Measurements from ENCODE around the gene AMOTL1. TPM values are rescaled to one million over a fixed set of nuclear protein-coding genes. Genes with fewer than 3 reads are reported as not detected.

The AMOTL1 gene
- total and polyA plus RNA-seq, 11 donors: 6.2 to 76.0 (median 50.9) TPM

DNA sequence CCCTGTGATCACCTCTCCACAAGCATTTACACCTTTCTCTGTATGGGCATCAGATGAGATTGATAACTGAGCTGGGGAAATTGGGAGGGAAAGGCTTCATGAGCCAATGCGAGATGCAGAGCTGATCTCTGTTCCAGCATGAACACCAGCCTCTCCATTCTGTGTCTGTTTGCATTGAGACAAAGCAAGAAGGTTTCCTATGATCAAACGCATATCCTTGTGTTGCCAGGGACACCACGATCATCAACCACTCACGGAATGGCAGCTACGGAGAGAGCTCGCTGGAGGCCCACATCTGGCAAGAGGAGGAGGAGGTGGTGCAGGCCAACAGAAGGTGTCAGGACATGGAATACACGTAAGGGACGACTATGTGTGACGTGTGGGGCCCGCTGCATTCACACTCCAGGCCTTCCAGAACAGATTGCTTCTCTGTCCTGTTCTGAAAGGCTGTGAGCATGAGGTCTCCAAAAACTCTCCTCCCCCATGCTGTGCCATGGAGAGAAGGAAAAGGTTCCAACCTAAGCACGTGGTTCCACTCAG, 96.4 kb downstream of the AMOTL1 start:
- H3K27ac ChIP-seq: no peak overlapping the region
- TF ChIP-seq POLR2A (IDR thresholded peaks at IDR 0.05): no peak
- TF ChIP-seq, protein P1, sequence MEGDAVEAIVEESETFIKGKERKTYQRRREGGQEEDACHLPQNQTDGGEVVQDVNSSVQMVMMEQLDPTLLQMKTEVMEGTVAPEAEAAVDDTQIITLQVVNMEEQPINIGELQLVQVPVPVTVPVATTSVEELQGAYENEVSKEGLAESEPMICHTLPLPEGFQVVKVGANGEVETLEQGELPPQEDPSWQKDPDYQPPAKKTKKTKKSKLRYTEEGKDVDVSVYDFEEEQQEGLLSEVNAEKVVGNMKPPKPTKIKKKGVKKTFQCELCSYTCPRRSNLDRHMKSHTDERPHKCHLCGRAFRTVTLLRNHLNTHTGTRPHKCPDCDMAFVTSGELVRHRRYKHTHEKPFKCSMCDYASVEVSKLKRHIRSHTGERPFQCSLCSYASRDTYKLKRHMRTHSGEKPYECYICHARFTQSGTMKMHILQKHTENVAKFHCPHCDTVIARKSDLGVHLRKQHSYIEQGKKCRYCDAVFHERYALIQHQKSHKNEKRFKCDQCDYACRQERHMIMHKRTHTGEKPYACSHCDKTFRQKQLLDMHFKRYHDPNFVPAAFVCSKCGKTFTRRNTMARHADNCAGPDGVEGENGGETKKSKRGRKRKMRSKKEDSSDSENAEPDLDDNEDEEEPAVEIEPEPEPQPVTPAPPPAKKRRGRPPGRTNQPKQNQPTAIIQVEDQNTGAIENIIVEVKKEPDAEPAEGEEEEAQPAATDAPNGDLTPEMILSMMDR (IDR thresholded peaks at IDR 0.05): no peak
- ATAC-seq: no peak
- no peaks in the 10 kb centered on the region for H3K9me3 ChIP-seq
- no peaks in the 10 kb centered on the region for H3K4me1 ChIP-seq
- no peak overlapping the region for H3K4me3 ChIP-seq
- intact Hi-C loops (cut with DNase I): no loop called here
- H3K27me3 ChIP-seq: no peaks in the 10 kb centered on the region
- DNase-seq: no peak
- H3K36me3 ChIP-seq: peaks cover 4 to 98% (median 76%) of the 10 kb centered on the region in 9 donors
- WGBS, 4 donors: 89 to 95% (median 92%) methylated on average over 11 of the region's 11 CpGs

DNA sequence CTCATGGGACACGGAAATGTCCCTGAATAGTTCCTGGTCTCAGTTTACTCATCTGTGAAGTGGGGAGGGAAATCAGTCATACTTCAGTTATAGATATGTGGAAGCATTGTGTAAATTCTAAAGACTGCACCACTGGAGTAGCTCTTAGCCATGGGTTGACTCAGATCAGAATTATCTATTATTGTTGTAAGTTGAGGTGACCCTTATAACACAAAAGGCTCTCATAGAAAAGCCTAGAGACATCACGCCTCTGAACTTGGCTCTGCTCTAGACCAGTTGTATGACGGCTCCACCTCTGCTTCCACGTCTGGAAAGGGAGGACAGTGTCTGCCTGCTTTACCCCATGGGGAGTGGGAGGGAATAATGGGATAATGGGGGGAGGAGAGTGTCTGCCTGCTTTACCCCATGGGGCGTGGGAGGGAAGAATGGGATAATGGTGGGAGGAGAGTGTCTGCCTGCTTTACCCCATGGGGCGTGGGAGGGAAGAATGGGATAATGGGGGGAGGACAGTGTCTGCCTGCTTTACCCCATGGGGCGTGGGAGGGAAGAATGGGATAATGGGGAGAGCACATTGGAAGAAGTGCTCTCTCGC, 98.2 kb downstream of the AMOTL1 start:
- no peaks in the 10 kb centered on the region for H3K27me3 ChIP-seq
- no peak for ATAC-seq
- no peaks in the 10 kb centered on the region for H3K9me3 ChIP-seq
- no peak for DNase-seq
- intact Hi-C loops (cut with DNase I): no loop called here
- TF ChIP-seq, protein P1 (IDR thresholded peaks at IDR 0.05): no peak
- no peak for TF ChIP-seq POLR2A (IDR thresholded peaks at IDR 0.05)
- H3K27ac ChIP-seq: no peak overlapping the region
- no peak overlapping the region for H3K4me3 ChIP-seq
- peaks cover 8 to 98% (median 78%) of the 10 kb centered on the region in 9 donors for H3K36me3 ChIP-seq
- 86 to 95% (median 92%) methylated on average over 8 of the region's 8 CpGs for WGBS, 4 donors
- no peaks in the 10 kb centered on the region for H3K4me1 ChIP-seq

DNA sequence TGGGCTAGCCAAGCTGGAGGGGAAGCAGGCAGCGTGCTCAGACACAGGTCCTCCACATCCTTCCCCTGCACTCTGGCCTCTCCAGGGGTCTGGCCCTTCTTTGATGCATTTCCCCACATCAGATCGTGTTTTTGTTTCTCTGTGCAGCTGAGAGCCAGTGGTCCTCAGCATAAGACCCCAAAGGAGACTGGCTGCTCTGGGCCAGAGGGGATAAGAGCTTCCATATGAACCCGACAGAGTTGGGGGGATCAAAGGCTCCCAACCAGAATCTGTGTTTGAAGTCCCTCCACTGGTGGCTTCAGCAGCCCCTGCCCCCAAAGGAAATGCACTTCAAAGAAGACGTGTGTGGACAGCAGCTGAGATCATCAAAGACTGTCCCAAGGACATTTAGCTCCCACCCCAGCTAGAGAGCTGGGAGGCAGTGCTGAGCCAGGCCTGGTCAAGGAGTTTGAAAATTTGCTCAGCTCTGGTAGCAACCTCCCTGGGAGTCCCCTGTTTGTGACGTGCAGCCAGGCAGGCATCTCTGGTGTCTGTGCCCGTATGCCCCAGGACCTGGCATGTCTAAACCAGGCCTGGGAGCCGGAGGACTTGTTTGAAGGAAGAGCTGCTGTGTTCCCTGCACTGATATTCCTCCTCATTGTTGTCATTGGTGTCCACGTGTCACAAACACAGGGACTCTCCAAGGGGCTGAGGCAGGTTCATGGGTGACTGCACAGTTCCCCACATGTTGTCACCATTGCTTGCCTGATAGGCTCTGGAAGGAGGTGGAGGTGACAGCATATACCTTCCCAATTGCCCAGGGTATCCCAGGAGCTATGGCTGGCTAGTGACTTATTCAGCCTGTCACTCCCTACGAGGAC, 99.0 kb downstream of the AMOTL1 start:
- 78 to 89% (median 87%) methylated on average over 9 of the region's 9 CpGs for WGBS, 4 donors
- TF ChIP-seq, protein P1 (IDR thresholded peaks at IDR 0.05): no peak
- no peak for TF ChIP-seq POLR2A (IDR thresholded peaks at IDR 0.05)
- Histone ChIP-seq H3K4me3 (no peak overlapping the region), H3K27me3 (no peaks in the 10 kb centered on the region), H3K27ac (no peak overlapping the region), H3K4me1 (no peaks in the 10 kb centered on the region), H3K9me3 (no peaks in the 10 kb centered on the region), H3K36me3 (peaks cover 8 to 98% (median 79%) of the 10 kb centered on the region in 9 donors)
- no peak for DNase-seq
- intact Hi-C loops (cut with DNase I): no loop called here
- ATAC-seq: peak in 1 of 4 donors; percentile 11

DNA sequence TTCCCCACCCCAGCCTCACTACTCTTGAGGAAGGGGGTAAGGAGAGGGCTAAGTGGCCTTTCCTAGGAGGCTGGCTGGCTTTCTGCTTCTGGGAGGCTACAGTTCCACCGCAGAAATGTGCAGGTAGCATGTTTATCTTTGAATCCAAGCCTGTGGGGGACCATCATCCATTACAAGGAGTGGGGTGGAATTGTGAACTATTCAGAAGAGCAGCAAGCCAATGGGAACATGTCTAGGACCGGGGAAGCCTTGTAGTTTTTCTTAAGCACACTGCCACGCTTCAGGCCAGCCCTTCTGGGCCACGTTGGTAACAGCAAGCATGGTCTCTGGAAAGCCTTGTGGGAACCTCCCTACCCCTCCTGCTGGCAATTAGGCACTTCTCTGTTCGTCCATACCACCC, 100.3 kb downstream of the AMOTL1 start:
- WGBS, 4 donors: 86 to 95% (median 92%) methylated on average over 5 of the region's 5 CpGs
- Histone ChIP-seq H3K36me3 (peaks cover 8 to 99% (median 88%) of the 10 kb centered on the region in 9 donors), H3K27me3 (no peaks in the 10 kb centered on the region), H3K27ac (no peak overlapping the region), H3K4me3 (no peak overlapping the region), H3K9me3 (no peaks in the 10 kb centered on the region), H3K4me1 (no peaks in the 10 kb centered on the region)
- TF ChIP-seq, protein P1 (IDR thresholded peaks at IDR 0.05): no peak
- no peak for TF ChIP-seq POLR2A (IDR thresholded peaks at IDR 0.05)
- DNase-seq (no peak), ATAC-seq (no peak)
- intact Hi-C loops (cut with DNase I): no loop called here
